Stimulated activated CD4-positive, alpha-beta T cell treated with anti-CD3 and anti-CD28 coated beads, TNF-alpha, amount 100 ng/mL, for 24 hours (primary cell): ENCODE measurements around the gene JAKMIP1.
"Not testable (repeated sequence)": the region's sequence is repeated elsewhere in the genome, so short reads cannot be mapped to it uniquely, and the experiment has no call there.

Source experiments
- DNase-seq, 3 experiments: peaks; one replicate each; pipeline ENCODE4 v3.0.0-alpha.2; 2020; ENCODE audit warnings: low read depth in 3 of 3

JAKMIP1 gene

DNA sequence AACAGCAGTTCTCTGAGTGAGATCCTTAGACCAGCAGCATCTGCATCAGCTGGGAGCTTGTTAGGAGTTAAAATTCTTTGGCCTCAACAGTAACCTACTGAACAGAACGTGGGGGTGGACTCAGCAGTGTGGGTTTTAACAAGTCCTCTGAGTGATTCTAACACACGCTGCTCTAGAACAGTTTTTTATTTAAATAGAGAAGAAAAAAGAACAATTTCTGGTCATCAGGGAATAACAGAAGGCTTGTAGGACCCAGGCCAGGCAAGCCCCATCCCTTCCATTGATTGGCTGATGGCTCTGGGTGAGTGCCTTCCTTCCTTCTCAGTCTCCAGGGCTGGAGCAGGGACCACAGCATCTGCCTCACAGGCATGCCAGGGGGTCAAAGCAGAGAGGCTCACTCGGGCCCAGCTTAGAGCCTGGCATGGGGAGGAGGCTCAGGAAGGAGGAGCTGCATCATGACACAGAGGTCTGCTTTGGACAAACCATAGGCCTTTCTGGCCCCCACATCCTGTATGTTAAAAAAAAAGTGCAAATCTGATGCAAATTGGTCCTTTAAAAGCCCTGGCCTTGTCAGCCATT, 56.7 kb downstream of the JAKMIP1 start:
- no peak for DNase-seq

DNA sequence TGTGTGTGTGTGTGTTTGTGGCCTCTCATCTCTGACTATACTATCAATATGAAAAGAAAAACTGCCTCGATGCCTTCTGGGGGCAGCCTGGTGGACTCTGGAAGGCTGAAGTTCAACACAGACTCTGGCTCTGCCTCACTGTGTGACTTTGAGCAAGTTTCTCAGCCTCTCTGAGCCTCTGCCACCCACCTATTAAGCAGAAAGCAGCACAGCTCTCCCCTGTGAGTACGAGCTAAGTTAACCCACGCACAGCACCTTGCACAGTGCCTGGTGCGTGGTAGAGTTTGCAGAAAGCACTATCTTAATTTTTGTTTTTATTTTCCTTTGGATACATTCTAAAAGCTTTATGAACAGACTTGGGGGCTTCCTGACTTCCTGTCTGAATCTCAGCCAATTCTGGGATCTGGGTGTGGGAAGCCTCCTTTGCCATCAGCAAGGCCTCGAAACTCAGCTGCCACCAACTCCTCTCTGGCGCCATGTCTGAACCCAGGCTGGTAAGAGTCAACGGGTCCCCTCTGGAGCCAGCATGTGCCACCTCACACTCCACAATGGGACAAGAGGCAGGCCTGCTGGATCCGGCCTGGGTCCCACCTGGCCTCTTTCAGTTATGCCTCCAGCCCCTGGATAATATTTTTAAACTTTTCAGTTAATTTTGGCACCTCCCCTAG, 57.3 kb downstream of the JAKMIP1 start:
- DNase-seq: no peak

DNA sequence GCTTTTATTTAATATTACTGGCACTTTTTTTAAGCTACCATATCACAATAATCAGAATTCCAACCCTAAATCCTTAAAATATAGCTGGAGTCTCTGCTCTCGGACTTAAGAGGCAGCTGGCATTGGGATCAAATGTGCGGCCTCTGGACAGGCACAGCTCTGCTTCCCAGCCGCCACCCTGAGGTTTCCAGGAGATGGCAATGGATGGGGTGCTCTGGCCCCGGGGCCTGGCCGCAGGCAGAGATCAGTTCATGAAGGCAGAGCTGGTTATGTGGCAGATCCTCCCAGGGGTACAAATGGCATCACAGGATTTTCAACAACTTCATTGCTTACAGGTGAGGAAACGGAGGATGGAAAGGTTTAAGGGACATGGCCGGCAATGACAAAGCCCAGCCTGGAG, 57.8 kb downstream of the JAKMIP1 start:
- DNase-seq: no peak

DNA sequence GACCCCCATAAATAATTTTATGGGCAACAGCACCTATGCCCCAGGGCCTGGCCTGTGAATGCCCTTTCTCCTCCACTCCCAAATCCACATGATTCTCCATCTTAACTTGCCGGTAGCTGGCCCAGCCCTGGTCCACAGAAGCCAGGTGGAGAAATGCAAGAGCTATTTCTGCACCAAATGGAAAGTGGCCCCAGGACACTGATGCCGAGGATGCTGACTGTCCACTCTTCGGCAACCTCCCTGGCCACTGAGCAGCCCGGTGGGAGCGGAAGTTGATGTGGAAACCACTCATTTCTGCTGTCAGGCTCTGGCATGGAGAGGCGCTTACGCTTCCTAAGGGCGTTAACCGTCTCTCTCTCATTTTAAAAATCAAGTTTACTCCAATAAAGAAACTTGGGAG, 58.8 kb downstream of the JAKMIP1 start:
- no peak for DNase-seq

DNA sequence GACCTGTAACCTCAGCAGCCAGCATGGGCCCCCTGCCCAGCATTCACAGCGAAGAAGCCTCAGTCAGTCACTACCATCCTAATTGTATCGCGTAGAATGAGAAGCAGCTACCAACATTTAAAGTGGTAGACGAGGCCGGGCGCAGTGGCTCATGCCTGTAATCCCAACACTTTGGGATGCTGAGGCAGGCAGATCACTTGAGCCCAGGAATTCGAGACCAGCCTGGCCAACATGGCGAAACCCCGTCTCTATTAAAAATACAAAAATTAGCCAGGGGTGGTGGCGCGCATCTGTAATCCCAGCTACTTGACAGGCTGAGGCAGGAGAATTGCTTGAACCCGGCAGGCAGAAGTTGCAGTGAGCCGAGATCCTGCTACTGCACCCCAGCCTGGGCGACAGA, 59.3 kb downstream of the JAKMIP1 start:
- DNase-seq: not testable (repeated sequence)

DNA sequence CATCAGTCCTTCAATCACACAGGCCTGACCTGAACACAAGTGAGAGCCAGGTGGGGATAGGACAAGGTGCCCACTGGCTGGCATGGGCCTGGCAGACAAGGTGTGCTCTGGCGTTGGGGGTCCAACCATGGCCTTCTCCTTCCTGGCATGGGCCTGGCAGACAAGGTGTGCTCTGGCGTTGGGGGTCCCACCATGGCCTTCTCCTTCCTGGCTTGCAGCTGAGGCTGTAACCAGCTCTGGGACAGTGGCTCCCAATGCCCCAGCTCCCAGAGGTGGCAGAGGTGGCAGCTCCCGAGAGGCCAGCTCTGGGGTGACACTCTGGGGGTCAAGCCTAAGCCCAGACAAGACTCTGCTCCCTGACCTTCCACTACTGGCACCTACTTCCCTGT, 62.6 kb downstream of the JAKMIP1 start:
- DNase-seq: no peak

DNA sequence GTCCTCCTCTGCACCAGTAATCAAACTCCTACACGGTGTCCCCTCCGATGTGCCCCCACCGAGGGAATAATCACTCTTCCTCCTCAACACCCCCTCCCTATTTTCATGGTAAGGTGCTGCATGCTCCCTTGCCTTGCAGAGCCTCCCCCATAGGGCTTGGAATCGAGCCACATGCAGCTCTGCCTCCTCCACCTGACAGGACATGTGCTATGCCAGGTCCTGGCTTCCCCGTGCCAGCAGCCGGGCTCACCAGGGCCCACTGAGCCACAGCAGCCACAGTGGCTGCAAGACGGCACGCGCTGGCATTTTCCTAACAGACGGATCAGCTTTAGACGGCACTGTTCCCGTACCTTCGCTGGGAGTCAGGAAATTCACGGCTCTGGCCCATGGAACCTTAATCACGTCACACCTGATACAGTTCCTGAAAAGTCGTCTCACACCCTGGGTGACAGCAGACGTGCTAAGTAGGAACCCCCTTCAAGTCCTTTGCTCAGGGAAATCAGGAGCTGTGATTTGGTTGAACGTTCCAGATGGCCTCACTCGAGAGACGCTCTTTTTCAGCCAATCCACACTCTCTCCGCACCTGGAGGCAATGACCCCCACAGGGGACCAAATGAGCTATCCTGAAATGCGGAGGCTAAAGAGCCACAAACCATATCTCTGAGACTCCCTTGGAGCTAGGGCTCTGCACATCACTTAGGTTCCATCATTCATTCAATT, 63.2 kb downstream of the JAKMIP1 start:
- DNase-seq: no peak

GRCh38 chr4:6134612-6135220, 65.6 kb downstream of the JAKMIP1 start:
- peak in 2 of 3 experiments; percentile 9 to 12 for DNase-seq

- no peak for DNase-seq
Observed at GRCh38 chr4:6132716-6133115, 67.6 kb downstream of the JAKMIP1 start.

GRCh38 chr4:6128221-6128850, 72.0 kb downstream of the JAKMIP1 start:
- no peak for DNase-seq

DNA sequence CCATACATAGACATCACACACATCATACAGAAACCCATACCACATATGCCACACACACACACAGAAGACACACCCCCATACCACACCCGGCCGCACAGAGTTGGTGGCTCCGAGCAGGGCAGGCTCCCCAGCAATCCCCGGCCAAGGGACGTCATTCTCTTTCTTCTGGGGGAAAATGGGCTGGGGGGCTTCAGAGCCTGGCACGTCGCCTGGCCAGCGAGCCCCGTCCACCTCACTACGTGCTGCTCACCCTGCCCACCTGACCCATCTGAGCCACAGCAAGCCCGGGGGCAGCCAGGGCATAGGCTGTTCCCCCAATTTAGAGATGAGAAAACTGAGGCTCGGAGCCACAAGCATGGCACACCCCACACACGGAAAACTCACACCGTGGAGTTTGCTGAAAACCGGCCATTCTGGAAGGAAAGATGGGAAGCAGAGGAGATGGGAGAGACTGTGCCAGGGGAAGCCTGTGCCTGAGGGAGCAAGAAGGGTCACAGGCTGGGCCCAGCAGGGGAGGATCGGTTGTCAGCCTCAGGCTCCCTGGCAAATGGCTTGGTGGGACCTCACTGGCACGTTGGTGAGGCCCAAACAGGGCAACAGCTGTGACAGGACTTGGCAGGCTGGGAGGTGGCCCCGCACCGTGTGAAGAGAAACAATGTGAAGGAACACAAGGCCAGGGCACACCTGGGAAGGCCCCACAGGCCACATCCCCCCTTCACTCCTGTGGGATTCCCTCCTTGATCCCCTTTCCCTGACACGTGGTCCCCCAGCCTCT, 73.2 kb downstream of the JAKMIP1 start:
- DNase-seq: no peak

DNA sequence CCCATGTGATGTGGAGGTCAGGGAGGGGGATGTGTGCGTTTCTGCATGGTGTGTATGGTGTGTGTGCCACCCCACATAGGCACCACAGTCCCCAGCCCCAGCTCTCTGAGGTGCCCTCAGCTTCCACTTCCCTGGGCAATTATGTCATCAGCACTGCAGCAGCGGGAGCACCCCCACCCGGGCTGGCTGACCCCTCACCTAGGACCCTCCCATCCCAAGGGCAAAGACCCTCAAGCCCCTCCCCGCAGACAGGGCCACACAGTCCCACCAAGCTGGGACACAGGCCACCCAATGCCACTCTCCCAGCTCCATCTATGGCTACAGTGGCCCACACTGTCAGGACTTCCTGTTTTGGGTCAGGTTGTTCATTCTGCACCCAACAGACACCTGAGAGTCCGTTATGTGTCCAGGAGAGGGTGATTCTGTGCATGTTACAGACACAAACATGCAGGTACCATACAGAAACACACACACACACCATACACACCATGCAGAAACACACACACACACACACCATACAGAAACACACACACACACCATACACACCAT, 75.2 kb downstream of the JAKMIP1 start:
- DNase-seq: no peak

DNA sequence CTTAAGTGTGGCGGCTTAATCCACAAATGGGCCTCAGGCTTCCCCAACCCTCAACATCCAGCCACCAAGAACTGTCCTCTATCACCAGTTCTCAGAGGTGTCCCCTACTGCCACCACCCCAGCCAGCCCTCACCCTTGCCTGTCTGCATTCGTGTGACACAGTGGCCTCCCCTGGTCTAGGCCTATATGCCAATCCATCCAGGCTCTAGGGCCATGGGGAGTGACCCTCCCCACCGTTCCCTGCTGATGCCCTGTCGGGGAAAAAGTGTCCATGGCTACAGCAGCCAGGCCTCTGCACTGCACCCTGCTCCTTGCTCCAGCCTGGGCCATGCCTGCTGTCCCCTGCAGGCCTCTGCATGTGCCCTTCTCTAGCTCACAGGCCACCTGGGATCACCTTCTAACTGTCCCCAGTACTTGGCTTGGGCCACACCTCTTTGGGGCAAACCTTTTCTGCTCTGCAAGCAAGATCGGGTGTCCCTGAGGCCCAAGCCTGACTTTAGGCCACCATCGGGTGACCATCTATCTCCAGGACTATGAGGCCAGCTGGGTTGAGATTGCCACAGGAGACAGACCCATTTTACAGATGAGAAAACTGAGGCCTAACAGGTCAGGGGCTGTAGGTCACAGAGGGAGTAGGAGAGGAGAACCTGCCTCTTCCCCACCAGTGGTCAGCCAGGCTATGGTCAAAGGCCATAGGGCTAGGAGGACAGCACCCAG, 75.8 kb downstream of the JAKMIP1 start:
- no peak for DNase-seq

DNA sequence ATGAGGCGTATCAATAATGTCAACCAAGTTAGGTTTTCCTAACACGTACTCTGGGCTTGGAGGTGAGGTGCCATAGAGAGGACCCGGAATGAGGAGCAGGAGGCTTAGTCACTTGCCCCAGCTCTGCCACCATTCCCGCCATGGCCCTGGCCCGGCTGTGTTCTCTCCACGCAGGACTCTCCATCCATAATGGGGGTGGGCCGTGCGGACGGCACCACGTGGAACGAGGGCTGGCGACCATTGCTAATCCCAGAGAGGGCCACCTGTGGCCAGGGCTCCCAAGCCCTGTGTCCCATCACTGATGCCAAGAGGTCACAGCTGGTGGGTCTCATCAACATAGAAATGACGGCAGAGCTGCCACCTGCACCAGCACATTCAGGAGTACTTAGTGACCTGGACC, 76.4 kb downstream of the JAKMIP1 start:
- no peak for DNase-seq

- DNase-seq: no peak
Observed at GRCh38 chr4:6123541-6123940, 76.8 kb downstream of the JAKMIP1 start.

GRCh38 chr4:6123116-6123515, 77.2 kb downstream of the JAKMIP1 start:
- DNase-seq: no peak

- no peak for DNase-seq
Observed at GRCh38 chr4:6122496-6122895, 77.9 kb downstream of the JAKMIP1 start.

DNA sequence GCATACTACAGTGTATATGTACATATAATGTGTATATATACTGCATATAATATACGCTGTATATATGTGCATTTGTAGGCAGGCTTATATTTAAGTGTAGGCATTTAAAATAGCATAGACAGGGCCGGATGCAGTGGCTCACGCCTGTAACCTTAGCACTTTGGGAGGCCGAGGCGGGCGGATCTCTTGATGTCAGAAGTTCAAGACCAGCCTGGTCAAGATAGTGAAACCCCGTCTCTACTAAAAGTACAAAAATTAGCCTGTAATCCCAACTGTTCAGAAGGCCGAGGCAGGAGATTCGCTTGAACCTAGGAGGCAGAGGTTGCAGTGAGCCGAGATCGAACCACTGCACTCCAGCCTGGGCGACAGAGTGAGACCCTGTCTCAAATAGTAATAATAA, 78.4 kb downstream of the JAKMIP1 start:
- DNase-seq: no peak

DNA sequence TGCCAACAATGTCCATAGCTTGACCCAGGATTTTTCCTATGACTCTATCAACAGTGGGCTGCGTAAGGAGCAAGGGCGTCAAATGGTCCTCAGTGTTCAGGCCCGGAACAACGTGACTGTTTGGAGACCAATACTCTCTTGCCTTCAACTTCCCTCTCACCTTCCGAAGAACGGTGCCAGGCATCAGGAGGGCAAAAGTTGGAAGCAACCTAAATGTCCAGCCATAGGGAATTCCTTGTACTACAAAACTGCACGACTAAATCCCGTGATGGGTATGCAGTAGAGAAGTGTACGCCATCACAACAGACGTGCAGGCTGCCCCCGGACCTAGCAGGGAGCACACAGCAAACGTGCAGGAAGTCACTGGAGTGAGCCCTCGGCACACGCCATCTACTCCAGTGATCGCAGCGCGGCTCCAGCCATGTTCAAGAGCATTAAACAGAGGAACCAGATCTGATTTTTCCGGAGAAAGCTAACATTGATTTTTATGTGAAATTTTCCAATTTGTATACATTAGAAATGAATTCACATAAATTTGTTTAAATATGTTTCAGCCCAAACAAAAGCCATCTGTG, 79.0 kb downstream of the JAKMIP1 start:
- no peak for DNase-seq

- DNase-seq: no peak
Observed at GRCh38 chr4:6120361-6120760, 80.0 kb downstream of the JAKMIP1 start.
